IPS DF 6.9 (cell line): ENCODE results near the gene RBM20.

Experiments
- DNase-seq: peaks from one replicate; pipeline ENCODE4 v3.0.0-alpha.2; 2013; ENCODE audit warnings: low read depth, low spot score
- H3K27ac ChIP-seq: one replicate; pipeline ENCODE4 v1.5.1; 2013; ENCODE audit warnings: low read length, control low read depth
- H3K27me3 ChIP-seq: 2 replicates; pipeline ENCODE4 v1.6.1; 2013; ENCODE audit warnings: mild to moderate bottlenecking, low read length; ENCODE audit not compliant: control insufficient read depth, insufficient read depth
- H3K36me3 ChIP-seq: 2 replicates; pipeline ENCODE4 v1.6.1; 2013; ENCODE audit warnings: low read length; ENCODE audit not compliant: control insufficient read depth, insufficient read depth
- H3K4me1 ChIP-seq: 2 replicates; pipeline ENCODE4 v1.6.1; 2013; ENCODE audit warnings: low read length; ENCODE audit not compliant: control insufficient read depth, insufficient read depth
- H3K4me3 ChIP-seq: 2 replicates; pipeline ENCODE4 v1.5.1; 2013; ENCODE audit warnings: mild to moderate bottlenecking, low read length
- H3K9me3 ChIP-seq: 2 replicates; pipeline ENCODE4 v1.6.1; 2013; ENCODE audit warnings: low read length, inconsistent platforms; ENCODE audit not compliant: control insufficient read depth, insufficient read depth
- WGBS: extraction: QIAGEN DNeasy Blood & Tissue Kit; methylation state at CpG from one replicate; pipeline ENCODE4 v1.1.7; 2013; ENCODE audit warnings: mixed read lengths, missing lambda C conversion rate; ENCODE audit not compliant: insufficient read length, insufficient coverage; 5-methylcytosine and 5-hydroxymethylcytosine counted together

Gene RBM20

GRCh38 chr10:110676016-110676415 lies 31.9 kb downstream of the RBM20 start:
- Histone ChIP-seq H3K36me3 (no peaks in the 10 kb centered on the region), H3K4me3 (no peak overlapping the region), H3K27ac (no peak overlapping the region), H3K4me1 (peaks cover 2% of the 10 kb centered on the region), H3K9me3 (no peaks in the 10 kb centered on the region), H3K27me3 (peaks cover 7% of the 10 kb centered on the region; the same call in 1 of the 2 replicates)
- no peak for DNase-seq
- WGBS, result no CpG with 5 or more reads among the region's 6 CpGs

- no peaks in the 10 kb centered on the region for H3K36me3 ChIP-seq
- H3K27me3 ChIP-seq, result no peaks in the 10 kb centered on the region
- H3K4me1 ChIP-seq, result peaks cover 2% of the 10 kb centered on the region
- H3K27ac ChIP-seq, result no peak overlapping the region
- no peaks in the 10 kb centered on the region for H3K9me3 ChIP-seq
- no peak overlapping the region for H3K4me3 ChIP-seq
- WGBS, result no CpG with 5 or more reads among the region's 13 CpGs
- no peak for DNase-seq
These were observed 35.5 kb downstream of the RBM20 start for GRCh38 chr10:110679486-110680272.

DNA sequence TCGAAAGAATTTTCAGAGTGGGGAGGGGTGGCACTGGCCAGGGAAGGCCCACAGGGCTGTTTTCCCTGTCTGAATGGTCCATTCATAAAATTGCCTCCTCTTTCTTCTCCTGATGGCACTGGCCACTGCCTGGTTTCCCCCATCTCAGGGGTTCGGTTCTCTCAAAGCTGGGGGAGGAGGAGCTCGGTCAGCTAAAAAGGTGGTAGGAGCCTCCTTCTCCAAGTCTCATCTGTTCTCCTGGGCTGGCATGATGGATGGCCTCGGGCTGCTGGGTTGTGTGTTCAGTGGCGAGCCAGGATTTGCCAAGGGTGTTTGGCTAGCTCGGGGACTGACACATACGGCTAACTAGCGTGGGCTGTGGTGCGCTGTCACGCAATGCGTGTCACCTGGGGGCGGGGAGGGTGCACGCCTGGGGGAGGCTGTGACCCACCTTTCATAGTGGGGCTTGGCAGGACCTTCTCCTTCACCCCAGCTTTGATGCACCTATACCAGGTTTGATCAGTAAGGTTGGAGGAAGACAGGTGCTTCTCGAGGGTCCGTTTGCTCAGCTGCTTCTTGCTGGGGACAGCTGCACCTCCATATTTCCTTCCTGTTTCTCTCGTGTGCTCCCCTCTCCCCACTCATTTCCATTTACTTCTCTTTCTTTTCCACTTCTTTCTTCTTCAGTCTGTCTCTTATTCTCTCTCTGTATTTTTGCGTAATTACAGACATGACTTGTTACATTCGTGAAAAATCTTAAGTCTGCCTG lies 36.3 kb downstream of the RBM20 start:
- Histone ChIP-seq H3K9me3 (no peaks in the 10 kb centered on the region), H3K4me3 (no peak overlapping the region), H3K4me1 (peaks cover 2% of the 10 kb centered on the region), H3K27me3 (no peaks in the 10 kb centered on the region), H3K36me3 (no peaks in the 10 kb centered on the region), H3K27ac (no peak overlapping the region)
- 100% methylated on average over 2 of the region's 18 CpGs for WGBS
- DNase-seq, result no peak

GRCh38 chr10:110681023-110681681 lies 37.0 kb downstream of the RBM20 start:
- Histone ChIP-seq H3K36me3 (no peaks in the 10 kb centered on the region), H3K9me3 (no peaks in the 10 kb centered on the region), H3K4me3 (no peak overlapping the region), H3K27me3 (no peaks in the 10 kb centered on the region), H3K27ac (no peak overlapping the region), H3K4me1 (peaks cover 2% of the 10 kb centered on the region)
- DNase-seq, result peak; percentile 43
- no CpG with 5 or more reads among the region's 7 CpGs for WGBS

DNA sequence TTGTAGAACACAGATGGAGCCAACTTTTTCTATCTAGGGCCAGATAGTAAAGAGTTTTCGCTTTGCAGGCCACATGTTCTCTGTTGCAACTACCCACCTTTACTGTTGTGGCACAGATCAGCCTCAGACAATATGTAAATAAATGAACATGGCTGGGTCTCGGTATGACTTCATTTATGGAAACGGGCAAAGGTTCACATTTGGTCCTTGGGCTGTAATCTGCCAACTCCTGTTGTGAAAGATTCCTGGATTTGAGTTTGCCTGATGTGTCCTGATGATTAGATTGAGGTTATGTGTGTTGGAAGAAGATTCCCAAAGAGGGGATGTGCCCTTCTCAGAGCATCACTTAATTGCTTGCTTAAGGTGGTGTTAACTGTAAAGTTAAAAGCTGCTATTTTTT lies 38.2 kb downstream of the RBM20 start:
- Histone ChIP-seq H3K36me3 (no peaks in the 10 kb centered on the region), H3K4me1 (peaks cover 2% of the 10 kb centered on the region), H3K27me3 (no peaks in the 10 kb centered on the region), H3K27ac (no peak overlapping the region), H3K4me3 (no peak overlapping the region), H3K9me3 (no peaks in the 10 kb centered on the region)
- no CpG with 5 or more reads among the region's 3 CpGs for WGBS
- DNase-seq, result no peak

- Histone ChIP-seq H3K9me3 (no peaks in the 10 kb centered on the region), H3K4me1 (peaks cover 2% of the 10 kb centered on the region), H3K4me3 (no peak overlapping the region), H3K27me3 (no peaks in the 10 kb centered on the region), H3K36me3 (no peaks in the 10 kb centered on the region), H3K27ac (no peak overlapping the region)
- DNase-seq, result no peak
- no CpG with 5 or more reads among the region's 22 CpGs for WGBS
These were observed 40.8 kb downstream of the RBM20 start for GRCh38 chr10:110684800-110685446.

GRCh38 chr10:110686047-110686446 lies 41.9 kb downstream of the RBM20 start:
- H3K9me3 ChIP-seq, result no peaks in the 10 kb centered on the region
- no peaks in the 10 kb centered on the region for H3K36me3 ChIP-seq
- no peak overlapping the region for H3K27ac ChIP-seq
- no peaks in the 10 kb centered on the region for H3K4me1 ChIP-seq
- H3K4me3 ChIP-seq, result no peak overlapping the region
- no CpG with 5 or more reads among the region's 6 CpGs for WGBS
- no peak for DNase-seq
- no peaks in the 10 kb centered on the region for H3K27me3 ChIP-seq

- Histone ChIP-seq H3K27me3 (no peaks in the 10 kb centered on the region), H3K27ac (no peak overlapping the region), H3K9me3 (no peaks in the 10 kb centered on the region), H3K4me3 (no peak overlapping the region), H3K36me3 (no peaks in the 10 kb centered on the region), H3K4me1 (no peaks in the 10 kb centered on the region)
- no CpG with 5 or more reads among the region's 2 CpGs for WGBS
- no peak for DNase-seq
These were observed 42.8 kb downstream of the RBM20 start for GRCh38 chr10:110686949-110687348.

GRCh38 chr10:110687400-110687799 lies 43.3 kb downstream of the RBM20 start:
- DNase-seq, result no peak
- no peaks in the 10 kb centered on the region for H3K9me3 ChIP-seq
- H3K27me3 ChIP-seq, result no peaks in the 10 kb centered on the region
- no peaks in the 10 kb centered on the region for H3K36me3 ChIP-seq
- no peak overlapping the region for H3K4me3 ChIP-seq
- WGBS, result no CpG with 5 or more reads among the region's 6 CpGs
- no peaks in the 10 kb centered on the region for H3K4me1 ChIP-seq
- H3K27ac ChIP-seq, result no peak overlapping the region

GRCh38 chr10:110691139-110691538 lies 47.0 kb downstream of the RBM20 start:
- H3K9me3 ChIP-seq, result no peaks in the 10 kb centered on the region
- no peaks in the 10 kb centered on the region for H3K27me3 ChIP-seq
- DNase-seq, result no peak
- no peaks in the 10 kb centered on the region for H3K36me3 ChIP-seq
- no peaks in the 10 kb centered on the region for H3K4me1 ChIP-seq
- no CpG with 5 or more reads among the region's 2 CpGs for WGBS
- no peak overlapping the region for H3K4me3 ChIP-seq
- no peak overlapping the region for H3K27ac ChIP-seq
